H9 (cell line): ENCODE measurements around the gene ALDH1B1. TPM values are rescaled to one million over a fixed set of nuclear protein-coding genes. Genes with fewer than 3 reads are reported as not detected.

Source experiments
- DNase-seq: peaks from one replicate; pipeline ENCODE4 v3.0.0-alpha.2; 2017
- H2AFZ ChIP-seq: one replicate; pipeline ENCODE4 v1.6.1; 2013; ENCODE audit warnings: mild to moderate bottlenecking, low read length, control low read depth, moderate library complexity
- H2AK5ac ChIP-seq: 2 replicates; pipeline ENCODE4 v1.6.1; 2013; ENCODE audit warnings: low read length, control low read depth, mixed read lengths; ENCODE audit not compliant: insufficient read length
- H2BK120ac ChIP-seq: one replicate; pipeline ENCODE4 v1.6.1; 2013; ENCODE audit warnings: low read depth, mild to moderate bottlenecking, low read length, control low read depth, inconsistent platforms; ENCODE audit not compliant: poor library complexity, severe bottlenecking
- H2BK12ac ChIP-seq: 2 replicates; pipeline ENCODE4 v1.6.1; 2013; ENCODE audit warnings: low read length, control low read depth, mixed read lengths, low read depth; ENCODE audit not compliant: insufficient read length
- H2BK15ac ChIP-seq: 2 replicates; pipeline ENCODE4 v1.6.1; 2013; ENCODE audit warnings: low read depth, low read length, control low read depth
- H2BK20ac ChIP-seq: one replicate; pipeline ENCODE4 v1.6.1; 2013; ENCODE audit warnings: low read depth, mild to moderate bottlenecking, low read length, control low read depth, inconsistent platforms; ENCODE audit not compliant: poor library complexity, severe bottlenecking
- H2BK5ac ChIP-seq: 2 replicates; pipeline ENCODE4 v1.6.1; 2013; ENCODE audit warnings: low read length, control low read depth, mixed read lengths; ENCODE audit not compliant: insufficient read length
- H3K14ac ChIP-seq: 2 replicates; pipeline ENCODE4 v1.6.1; 2013; ENCODE audit warnings: low read length, control low read depth; ENCODE audit not compliant: insufficient read depth
- H3K18ac ChIP-seq: 2 replicates; pipeline ENCODE4 v1.6.1; 2013; ENCODE audit warnings: low read depth, mild to moderate bottlenecking, mixed read lengths, low read length, control low read depth; ENCODE audit not compliant: insufficient read length
- H3K23ac ChIP-seq: 2 replicates; pipeline ENCODE4 v1.6.1; 2013; ENCODE audit warnings: low read length, control low read depth, mixed read lengths, low read depth; ENCODE audit not compliant: insufficient read length
- H3K23me2 ChIP-seq: 2 replicates; pipeline ENCODE4 v1.6.1; 2013; ENCODE audit warnings: low read depth, mild to moderate bottlenecking, mixed read lengths, low read length, control low read depth; ENCODE audit not compliant: insufficient read length, poor library complexity, severe bottlenecking
- H3K27ac ChIP-seq: 2 replicates; pipeline ENCODE4 v1.5.1; 2013; ENCODE audit warnings: low read length, control low read depth, mixed read lengths, low read depth; ENCODE audit not compliant: insufficient read length
- H3K27me3 ChIP-seq: 2 replicates; pipeline ENCODE4 v1.6.1; 2013; ENCODE audit warnings: low read length, control low read depth, inconsistent platforms; ENCODE audit not compliant: insufficient read depth
- H3K4ac ChIP-seq: 2 replicates; pipeline ENCODE4 v1.6.1; 2013; ENCODE audit warnings: low read depth, mild to moderate bottlenecking, control low read depth, inconsistent platforms, low read length, moderate library complexity
- H3K4me1 ChIP-seq: 2 replicates; pipeline ENCODE4 v1.6.1; 2013; ENCODE audit warnings: low read length, control low read depth, inconsistent platforms; ENCODE audit not compliant: insufficient read depth
- H3K4me2 ChIP-seq: 2 replicates; pipeline ENCODE4 v1.6.1; 2013; ENCODE audit warnings: low read length, control low read depth, mixed read lengths; ENCODE audit not compliant: insufficient read length, insufficient read depth
- H3K56ac ChIP-seq: 2 replicates; pipeline ENCODE4 v1.6.1; 2013; ENCODE audit warnings: low read depth, mild to moderate bottlenecking, mixed read lengths, low read length, control low read depth; ENCODE audit not compliant: insufficient read length
- H3K79me1 ChIP-seq: 2 replicates; pipeline ENCODE4 v1.6.1; 2013; ENCODE audit warnings: low read depth, mild to moderate bottlenecking, moderate library complexity, low read length, control low read depth, inconsistent platforms; ENCODE audit not compliant: insufficient read depth, poor library complexity, severe bottlenecking
- H3K79me2 ChIP-seq: 2 replicates; pipeline ENCODE4 v1.6.1; 2013; ENCODE audit warnings: low read length, control low read depth, inconsistent platforms; ENCODE audit not compliant: insufficient read depth
- H3K9ac ChIP-seq: 2 replicates; pipeline ENCODE4 v1.6.1; 2013; ENCODE audit warnings: low read length, control low read depth, mixed read lengths; ENCODE audit not compliant: insufficient read length; ENCODE audit errors: extremely low read depth
- H3K9me3 ChIP-seq: one replicate; pipeline ENCODE4 v1.6.1; 2013; ENCODE audit warnings: low read depth, low read length, inconsistent platforms; ENCODE audit not compliant: control insufficient read depth
- H3T11ph ChIP-seq: one replicate; pipeline ENCODE4 v1.6.1; 2013; ENCODE audit warnings: mild to moderate bottlenecking, low read length, control low read depth, inconsistent platforms
- H4K20me1 ChIP-seq: one replicate; pipeline ENCODE4 v1.6.1; 2013; ENCODE audit not compliant: control insufficient read depth, insufficient read length, insufficient read depth
- H4K5ac ChIP-seq: 2 replicates; pipeline ENCODE4 v1.6.1; 2013; ENCODE audit warnings: low read depth, mild to moderate bottlenecking, mixed read lengths, low read length, control low read depth; ENCODE audit not compliant: insufficient read length
- H4K8ac ChIP-seq: replicated peaks from 2 replicates; pipeline ENCODE4 v1.6.1; 2013; ENCODE audit warnings: low read length, control low read depth, mixed read lengths, low read depth; ENCODE audit not compliant: insufficient read length
- H4K91ac ChIP-seq: 2 replicates; pipeline ENCODE4 v1.6.1; 2013; ENCODE audit warnings: low read depth, mild to moderate bottlenecking, moderate library complexity, mixed read lengths, low read length, control low read depth; ENCODE audit not compliant: insufficient read length
- H3K27ac Mint-ChIP-seq, 3 experiments: 2 replicates in 2 of 3; 3 replicates in 1 of 3; pipeline ENCODE4 v1.8.0; 2020 to 2021; ENCODE audit warnings: mixed read lengths in 3 of 3, mild to moderate bottlenecking in 1 of 3, moderate library complexity in 1 of 3
- H3K27me3 Mint-ChIP-seq: 2 replicates; pipeline ENCODE4 v1.8.0; 2021; ENCODE audit warnings: low read depth, mild to moderate bottlenecking, moderate library complexity, mixed read lengths
- H3K36me3 Mint-ChIP-seq, 3 experiments: 2 replicates in 2 of 3; 3 replicates in 1 of 3; pipeline ENCODE4 v1.8.0; 2020 to 2021; ENCODE audit warnings: low read depth in 3 of 3, mixed read lengths in 3 of 3; ENCODE audit not compliant: insufficient read depth in 1 of 3
- H3K4me1 Mint-ChIP-seq, 2 experiments: 2 replicates each; pipeline ENCODE4 v1.8.0; 2020; ENCODE audit warnings: mixed read lengths in 2 of 2
- H3K4me3 Mint-ChIP-seq, 2 experiments: 2 replicates in 1 of 2; 3 replicates in 1 of 2; pipeline ENCODE4 v1.8.0; 2020 to 2021; ENCODE audit warnings: mild to moderate bottlenecking in 2 of 2, mixed read lengths in 2 of 2, moderate library complexity in 1 of 2
- H3K9me3 Mint-ChIP-seq, 2 experiments: 2 replicates in 1 of 2; 3 replicates in 1 of 2; pipeline ENCODE4 v1.8.0; 2020; ENCODE audit warnings: mild to moderate bottlenecking in 2 of 2, mixed read lengths in 2 of 2, moderate library complexity in 1 of 2
- CTCF ChIP-seq: fragments of 200-600 bp; sonication (generic); conservative IDR thresholded peaks from 3 replicates; pipeline ENCODE4 v1.8.0; 2021; ENCODE audit warnings: antibody characterized with exemption, mild to moderate bottlenecking
- WGBS: extraction: QIAGEN DNeasy Blood & Tissue Kit; methylation state at CpG from one replicate; pipeline ENCODE4 v1.1.7; 2013; ENCODE audit warnings: missing lambda C conversion rate, low lambda C conversion rate, mixed read lengths; ENCODE audit not compliant: insufficient read length; ENCODE audit errors: extremely low coverage; 5-methylcytosine and 5-hydroxymethylcytosine counted together
- total RNA-seq: library from RNA; stranded (reverse); gene quantifications from 2 replicates; pipeline ENCODE4 v1.2.1, GENCODE V29; 2021

The ALDH1B1 gene
- total RNA-seq, 1 experiment from 2014 or later = 49.6 TPM

- Histone ChIP-seq H4K20me1 (no peaks in the 10 kb centered on the region), H2BK12ac (no peak overlapping the region), H2AFZ (no peak overlapping the region), H3K4me1 (no peaks in the 10 kb centered on the region), H3K9ac (no peak overlapping the region), H3K79me2 (no peaks in the 10 kb centered on the region), H3K18ac (no peak overlapping the region), H2AK5ac (no peak overlapping the region), H3K23me2 (no peaks in the 10 kb centered on the region), H2BK120ac (no peak overlapping the region), H3K56ac (no peak overlapping the region), H2BK5ac (no peak overlapping the region), H4K8ac (no peak overlapping the region), H3K79me1 (no peaks in the 10 kb centered on the region), H2BK15ac (no peak overlapping the region), H3K27ac (no peak overlapping the region), H3K9me3 (no peaks in the 10 kb centered on the region), H3K14ac (no peak overlapping the region), H3K4me2 (no peak overlapping the region), H3K4ac (no peak overlapping the region), H2BK20ac (no peak overlapping the region), H4K5ac (no peak overlapping the region), H3K27me3 (no peaks in the 10 kb centered on the region), H3T11ph (no peak overlapping the region), H3K23ac (no peak overlapping the region), H4K91ac (no peak overlapping the region)
- H3K27ac Mint-ChIP-seq = no peak overlapping the region
- no CpG with 5 or more reads among the region's 6 CpGs for WGBS
- TF ChIP-seq CTCF = no peak
- no peak overlapping the region for H3K4me3 Mint-ChIP-seq
- H3K36me3 Mint-ChIP-seq = peaks cover 14 to 24% (median 24%) of the 10 kb centered on the region in 3 experiments; a peak in 6 of 7 replicates
- DNase-seq = no peak
- H3K9me3 Mint-ChIP-seq = no peaks in the 10 kb centered on the region; a peak in 1 of 5 replicates
- peaks cover 8% of the 10 kb centered on the region for H3K27me3 Mint-ChIP-seq
- peaks cover 14 to 18% of the 10 kb centered on the region in 2 experiments for H3K4me1 Mint-ChIP-seq
Observed at GRCh38 chr9:38401994-38402393, 9.5 kb downstream of the ALDH1B1 start.
